Ectodermal cell (in vitro differentiated cells): ENCODE measurements around the gene FEM1B.

Source experiments
- H3K27ac ChIP-seq: 2 replicates; pipeline ENCODE4 v1.7.0; 2013; ENCODE audit warnings: mild to moderate bottlenecking, low read depth, low read length; ENCODE audit not compliant: insufficient read depth, poor library complexity, severe bottlenecking
- H3K27me3 ChIP-seq: 2 replicates; pipeline ENCODE4 v1.7.0; 2013; ENCODE audit warnings: mild to moderate bottlenecking, low read length; ENCODE audit not compliant: insufficient read depth, control insufficient read depth, poor library complexity, severe bottlenecking
- H3K36me3 ChIP-seq: one replicate; pipeline ENCODE4 v1.7.0; 2013; ENCODE audit warnings: low read length; ENCODE audit not compliant: control insufficient read depth, insufficient read depth
- H3K4me1 ChIP-seq: one replicate; pipeline ENCODE4 v1.7.0; 2013; ENCODE audit warnings: low read length; ENCODE audit not compliant: control insufficient read depth, insufficient read depth
- H3K4me3 ChIP-seq: 2 replicates; pipeline ENCODE4 v1.7.0; 2013; ENCODE audit warnings: low read depth, low read length, control low read depth; ENCODE audit not compliant: insufficient read depth
- H3K9me3 ChIP-seq: 2 replicates; pipeline ENCODE4 v1.7.0; 2013; ENCODE audit warnings: mild to moderate bottlenecking, low read length, moderate library complexity; ENCODE audit not compliant: control insufficient read depth
- whole genome bisulfite sequencing, 2 experiments: methylation state at CpG; one replicate each; pipeline ENCODE4 v1.1.7; 2013; ENCODE audit warnings: missing lambda C conversion rate in 2 of 2; 5-methylcytosine and 5-hydroxymethylcytosine counted together

Gene FEM1B

GRCh38 chr15:68305420-68305871 lies 27.9 kb downstream of the FEM1B start:
- no peaks in the 10 kb centered on the region for H3K9me3 ChIP-seq
- no peaks in the 10 kb centered on the region for H3K27me3 ChIP-seq
- 77 to 78% methylated on average over 6 of the region's 6 CpGs for WGBS, 2 experiments
- H3K36me3 ChIP-seq = no peaks in the 10 kb centered on the region
- H3K4me1 ChIP-seq = peaks cover 13% of the 10 kb centered on the region
- H3K4me3 ChIP-seq = no peak overlapping the region
- no peak overlapping the region for H3K27ac ChIP-seq

- 77 to 78% methylated on average over 14 of the region's 14 CpGs for WGBS, 2 experiments
- Histone ChIP-seq H3K4me3 (no peak overlapping the region), H3K27me3 (no peaks in the 10 kb centered on the region), H3K4me1 (peaks cover 13% of the 10 kb centered on the region), H3K9me3 (no peaks in the 10 kb centered on the region), H3K27ac (no peak overlapping the region), H3K36me3 (no peaks in the 10 kb centered on the region)
Measured at GRCh38 chr15:68307131-68307928, 29.8 kb downstream of the FEM1B start.

- H3K36me3 ChIP-seq = no peaks in the 10 kb centered on the region
- H3K4me1 ChIP-seq = peaks cover 8% of the 10 kb centered on the region
- H3K9me3 ChIP-seq = no peaks in the 10 kb centered on the region
- H3K4me3 ChIP-seq = no peak overlapping the region
- H3K27ac ChIP-seq = no peak overlapping the region
- WGBS, 2 experiments = 93 to 96% methylated on average over 2 of the region's 3 CpGs
- H3K27me3 ChIP-seq = no peaks in the 10 kb centered on the region
Measured at GRCh38 chr15:68309024-68309423, 31.5 kb downstream of the FEM1B start.

GRCh38 chr15:68310178-68310803 lies 32.7 kb downstream of the FEM1B start:
- H3K4me1 ChIP-seq = peaks cover 9% of the 10 kb centered on the region
- 71 to 77% methylated on average over 5 to 7 of the region's 7 CpGs for WGBS, 2 experiments

GRCh38 chr15:68310804-68311463 lies 33.4 kb downstream of the FEM1B start:
- Histone ChIP-seq H3K27me3 (no peaks in the 10 kb centered on the region), H3K27ac (no peak overlapping the region), H3K9me3 (no peaks in the 10 kb centered on the region), H3K4me3 (no peak overlapping the region), H3K36me3 (no peaks in the 10 kb centered on the region), H3K4me1 (peaks cover 16% of the 10 kb centered on the region)
- WGBS, 2 experiments = 89 to 93% methylated on average over 22 of the region's 22 CpGs

More at GRCh38 chr15:68310178-68310803, 32.7 kb downstream of the FEM1B start:
- Histone ChIP-seq H3K4me3 (no peak overlapping the region), H3K27ac (no peak overlapping the region), H3K9me3 (no peaks in the 10 kb centered on the region), H3K27me3 (no peaks in the 10 kb centered on the region), H3K36me3 (no peaks in the 10 kb centered on the region)

- Histone ChIP-seq H3K9me3 (no peaks in the 10 kb centered on the region), H3K4me3 (no peak overlapping the region), H3K27ac (no peak overlapping the region), H3K27me3 (no peaks in the 10 kb centered on the region), H3K36me3 (no peaks in the 10 kb centered on the region), H3K4me1 (peaks cover 21% of the 10 kb centered on the region)
- 89 to 90% methylated on average over 3 of the region's 3 CpGs for WGBS, 2 experiments
Measured at GRCh38 chr15:68311464-68311835, 33.9 kb downstream of the FEM1B start.

GRCh38 chr15:68311859-68312557 lies 34.5 kb downstream of the FEM1B start:
- Histone ChIP-seq H3K4me3 (no peak overlapping the region), H3K9me3 (no peaks in the 10 kb centered on the region), H3K27me3 (no peaks in the 10 kb centered on the region), H3K36me3 (no peaks in the 10 kb centered on the region), H3K27ac (no peak overlapping the region), H3K4me1 (peaks cover 18% of the 10 kb centered on the region)
- WGBS, 2 experiments = 93 to 97% methylated on average over 3 of the region's 3 CpGs

GRCh38 chr15:68312701-68313204 lies 35.2 kb downstream of the FEM1B start:
- no peak overlapping the region for H3K27ac ChIP-seq
- no peak overlapping the region for H3K4me3 ChIP-seq
- peaks cover 13% of the 10 kb centered on the region for H3K4me1 ChIP-seq
- H3K36me3 ChIP-seq = no peaks in the 10 kb centered on the region
- WGBS, 2 experiments = 81 to 84% methylated on average over 18 of the region's 18 CpGs
- no peaks in the 10 kb centered on the region for H3K9me3 ChIP-seq
- H3K27me3 ChIP-seq = no peaks in the 10 kb centered on the region

GRCh38 chr15:68313501-68314410 lies 36.2 kb downstream of the FEM1B start:
- 85 to 86% methylated on average over 18 of the region's 18 CpGs for WGBS, 2 experiments
- Histone ChIP-seq H3K36me3 (no peaks in the 10 kb centered on the region), H3K4me3 (no peak overlapping the region)

More at GRCh38 chr15:68313501-68314410, 36.2 kb downstream of the FEM1B start:
- Histone ChIP-seq H3K27me3 (no peaks in the 10 kb centered on the region), H3K9me3 (no peaks in the 10 kb centered on the region), H3K4me1 (peaks cover 13% of the 10 kb centered on the region), H3K27ac (no peak overlapping the region)
